HG03460 (cell line): ENCODE data around the gene MKNK1.

Source experiments
- ATAC-seq: cut with Tn5 transposase; IDR thresholded peaks from one replicate; pipeline ENCODE4 v1.9.1; 2021; ENCODE audit not compliant: unreplicated experiment

The MKNK1 gene

DNA sequence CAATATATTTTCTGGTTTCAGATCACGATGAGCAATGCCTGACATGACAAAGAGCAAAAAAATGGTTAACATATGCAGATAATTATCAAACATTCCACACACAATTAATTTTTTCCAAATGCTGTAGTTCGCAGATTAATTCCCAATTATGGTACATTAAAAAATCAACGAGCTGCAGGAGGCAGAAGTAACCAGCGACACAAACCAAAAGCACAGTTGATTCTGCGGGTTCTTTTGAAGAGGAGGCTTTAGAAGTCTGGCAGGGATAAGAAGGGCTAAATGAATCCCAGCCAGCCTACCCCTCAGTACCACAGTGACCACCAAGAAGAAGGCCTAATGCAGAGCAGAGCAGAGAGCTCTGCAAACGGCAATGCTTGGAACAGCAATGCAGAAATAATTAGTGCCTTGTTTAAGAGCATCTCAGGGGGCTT, 35.6 kb downstream of the MKNK1 start:
- ATAC-seq: no peak

DNA sequence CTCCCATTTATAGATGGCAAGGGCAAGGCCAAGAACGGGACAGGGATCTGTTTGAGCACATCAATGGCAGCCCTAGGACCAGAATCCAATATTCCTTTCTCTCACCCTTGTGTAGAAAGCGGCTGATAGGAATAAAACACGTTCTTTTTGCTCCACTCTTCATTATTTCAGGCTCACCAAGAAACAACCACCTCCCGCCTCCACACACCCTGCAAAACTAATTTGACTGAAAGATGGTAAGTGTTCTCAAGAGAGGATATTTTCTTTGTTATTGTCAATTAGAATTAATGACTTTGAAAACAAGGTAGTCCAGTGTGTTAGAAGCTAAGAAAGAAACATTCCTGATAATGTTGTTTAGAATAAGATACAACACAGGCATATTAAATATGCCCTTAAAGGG, 40.7 kb downstream of the MKNK1 start:
- no peak for ATAC-seq

DNA sequence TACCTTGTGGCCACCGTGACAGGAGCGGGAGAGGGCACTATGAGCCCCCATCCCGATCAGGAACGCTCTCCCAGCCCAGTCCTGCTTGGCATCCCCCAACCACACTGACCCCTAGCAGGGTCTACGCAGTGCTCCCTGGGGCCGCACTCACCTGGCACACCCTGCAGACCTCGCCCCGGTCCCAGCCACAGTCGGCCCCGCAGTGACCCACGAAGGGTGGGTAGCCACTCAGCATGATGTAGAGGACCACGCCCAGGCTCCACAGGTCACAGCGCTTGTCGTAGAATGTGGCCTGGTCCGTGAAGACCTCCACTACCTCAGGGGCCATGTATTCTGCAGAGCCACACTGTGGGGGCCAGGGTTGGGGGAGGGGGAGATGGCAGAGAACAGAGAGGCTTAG, 41.6 kb downstream of the MKNK1 start:
- ATAC-seq: no peak

DNA sequence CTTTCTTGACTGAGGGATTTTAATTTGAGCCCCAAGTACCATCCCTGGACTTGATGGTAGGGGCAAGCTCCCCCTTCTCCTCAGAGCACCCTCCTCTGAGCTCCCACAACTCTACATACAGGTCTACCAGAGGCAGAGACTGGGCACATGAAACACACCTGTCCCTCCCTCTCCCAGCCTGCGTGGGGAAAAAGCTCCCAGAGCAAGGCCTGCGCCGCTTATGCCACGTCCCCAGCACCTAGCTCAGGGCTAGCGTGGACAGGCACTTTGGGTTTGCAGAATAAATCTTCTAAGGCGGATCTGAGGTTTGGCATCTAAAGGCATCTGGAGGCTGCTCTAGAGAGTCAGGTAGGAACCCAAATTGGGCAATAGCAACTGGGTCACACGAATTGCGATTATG, 45.1 kb downstream of the MKNK1 start:
- ATAC-seq: no peak

DNA sequence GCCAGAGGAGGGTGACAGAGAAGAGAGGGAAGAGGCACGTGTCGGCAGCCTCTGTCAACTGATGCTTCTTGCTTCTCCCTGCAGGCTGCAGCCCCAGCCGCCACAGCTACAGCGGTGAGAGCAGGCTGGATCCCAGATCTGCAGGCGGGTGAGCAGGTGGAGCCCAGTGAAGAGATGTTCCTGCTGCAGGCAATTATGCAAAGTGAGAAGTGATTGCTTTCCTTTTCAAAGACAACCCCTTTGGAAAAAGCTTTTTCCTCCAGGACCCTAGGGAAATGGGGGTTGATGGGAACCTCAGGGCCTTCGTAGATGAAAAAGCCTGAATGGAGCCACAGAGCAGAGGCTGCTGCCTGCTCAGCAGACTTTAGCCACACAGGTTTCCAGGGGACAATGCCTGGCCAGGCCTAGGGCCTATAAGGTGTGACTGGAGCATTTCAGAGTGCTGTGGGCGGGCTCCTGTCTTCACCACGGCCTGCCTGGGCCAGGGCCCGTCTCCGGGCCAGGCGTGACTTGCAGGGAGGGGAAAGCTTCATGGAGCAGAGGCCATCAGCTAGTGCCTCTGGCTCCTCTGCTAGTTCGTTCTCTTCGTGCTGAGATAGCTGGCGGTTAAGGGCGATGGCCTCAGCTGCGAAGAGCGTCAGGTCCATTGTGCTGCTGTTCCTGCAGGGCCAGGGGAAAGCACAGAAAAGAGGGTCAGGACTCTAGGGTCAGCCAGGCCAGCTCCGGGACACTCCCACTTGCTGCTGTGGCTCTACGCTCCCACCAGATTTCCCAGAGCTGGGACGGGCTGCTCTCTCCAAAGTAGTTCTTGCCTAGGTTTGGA, 45.7 kb downstream of the MKNK1 start:
- ATAC-seq: no peak

DNA sequence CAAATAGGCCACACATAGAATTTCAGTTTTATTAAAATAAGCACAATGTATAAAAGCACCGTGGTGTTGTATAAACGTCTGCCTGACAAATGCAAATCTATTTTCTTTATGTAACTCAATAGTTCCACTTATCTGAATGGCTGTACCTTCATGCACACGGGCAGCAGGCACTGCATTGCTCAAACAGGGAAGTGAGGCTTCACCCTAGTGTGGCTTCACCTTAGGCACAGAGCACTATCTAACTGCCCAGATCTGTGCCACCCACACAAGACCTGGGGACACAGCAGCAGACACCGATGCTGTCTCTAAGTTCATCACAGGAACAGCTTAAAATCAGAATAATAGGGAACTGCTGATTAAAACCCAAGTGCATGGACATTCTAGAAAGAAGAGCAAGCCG, 46.7 kb downstream of the MKNK1 start:
- no peak for ATAC-seq

DNA sequence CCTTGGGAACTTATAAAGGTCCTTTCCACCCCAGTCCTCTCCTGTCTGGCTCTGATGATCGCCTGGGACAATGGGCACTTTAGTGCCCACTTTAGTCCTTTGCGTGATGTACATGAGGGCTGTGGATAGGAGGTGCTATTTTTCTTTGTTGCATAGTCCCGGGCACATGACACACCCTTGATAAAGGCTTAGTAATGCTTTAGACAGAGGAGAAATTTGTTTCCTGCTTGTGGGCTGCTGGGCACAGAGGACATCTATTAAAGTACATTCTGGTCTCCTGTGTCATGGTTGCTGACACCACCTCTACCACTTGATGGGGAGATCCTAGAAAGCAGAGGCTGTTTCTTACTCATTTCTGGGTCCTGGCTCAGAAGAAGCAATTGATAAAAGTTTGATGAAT, 47.2 kb downstream of the MKNK1 start:
- no peak for ATAC-seq

DNA sequence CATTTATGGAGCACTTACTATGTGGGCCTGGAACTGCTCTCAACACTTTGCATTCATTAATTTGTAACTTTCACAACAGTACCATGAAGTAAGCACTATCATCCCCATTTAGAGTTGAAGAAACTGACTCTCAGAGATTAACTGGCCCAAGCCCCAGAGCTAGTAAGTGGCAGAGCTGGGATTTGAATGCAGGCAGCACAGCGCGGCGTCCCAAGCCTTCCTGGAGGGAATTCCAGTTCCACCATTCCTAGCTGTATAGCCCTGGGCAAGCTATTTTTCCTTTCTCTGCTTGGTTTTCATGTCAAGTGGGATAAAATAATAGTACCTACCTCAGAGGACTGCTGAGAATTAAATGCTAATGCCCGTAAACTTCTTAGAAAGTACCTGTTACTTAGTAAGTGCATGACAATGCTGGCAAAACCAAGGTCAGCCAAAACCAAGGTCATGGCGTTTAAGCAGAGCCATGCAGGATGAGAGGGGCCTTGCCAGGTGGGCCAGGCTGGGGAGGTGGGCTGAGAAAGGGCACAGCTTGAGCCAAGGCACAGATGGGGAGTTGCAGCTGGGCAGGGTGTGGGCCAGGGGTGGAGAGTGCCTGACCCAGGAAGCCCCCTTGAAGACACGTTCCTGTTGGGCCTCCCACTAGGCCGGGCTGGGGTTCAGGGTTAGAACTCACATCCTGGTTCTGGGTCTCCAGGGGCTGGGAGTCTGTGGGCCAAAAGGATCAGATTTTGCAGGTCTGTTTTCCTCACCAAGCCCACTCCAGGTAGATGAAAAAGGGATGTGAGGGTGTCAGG, 48.0 kb downstream of the MKNK1 start:
- ATAC-seq: no peak

DNA sequence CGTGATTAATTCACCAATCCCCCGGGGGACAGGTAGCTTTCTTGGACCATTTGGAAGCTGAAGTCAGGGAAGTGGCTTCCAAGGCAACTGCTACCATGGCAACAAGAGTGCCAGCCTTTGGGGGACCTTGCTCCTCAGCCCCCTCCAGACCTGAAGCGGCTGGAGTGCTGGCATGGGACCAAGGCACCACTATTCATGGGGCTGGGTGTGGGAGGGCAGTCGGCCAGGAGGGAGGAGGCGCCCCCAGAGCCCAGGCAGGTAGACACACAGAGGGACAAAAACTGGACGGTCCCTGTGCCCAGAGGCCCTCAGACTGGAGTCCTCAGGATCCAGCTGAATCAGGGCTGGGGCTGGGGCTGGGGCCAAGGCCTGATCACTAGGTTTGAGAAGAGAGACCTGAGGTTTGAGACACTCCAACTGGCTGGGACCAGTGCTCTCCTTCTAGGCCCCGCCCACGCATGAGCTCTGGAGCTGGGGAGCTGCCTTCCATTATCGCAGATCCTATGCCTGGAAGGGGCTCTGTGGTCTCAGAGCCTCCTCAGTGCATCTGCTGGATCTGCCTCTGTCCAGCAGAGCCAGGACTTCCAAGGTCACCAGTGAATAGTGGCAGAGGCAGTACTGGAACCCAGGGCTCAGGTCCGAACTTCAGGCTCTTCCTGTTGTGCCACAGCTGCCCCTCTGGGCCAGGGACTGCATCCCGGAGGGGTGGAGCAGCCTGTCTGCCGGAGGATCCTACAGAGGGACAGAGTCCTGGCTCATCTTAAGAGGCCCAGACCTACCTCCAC, 49.3 kb downstream of the MKNK1 start:
- ATAC-seq: no peak

DNA sequence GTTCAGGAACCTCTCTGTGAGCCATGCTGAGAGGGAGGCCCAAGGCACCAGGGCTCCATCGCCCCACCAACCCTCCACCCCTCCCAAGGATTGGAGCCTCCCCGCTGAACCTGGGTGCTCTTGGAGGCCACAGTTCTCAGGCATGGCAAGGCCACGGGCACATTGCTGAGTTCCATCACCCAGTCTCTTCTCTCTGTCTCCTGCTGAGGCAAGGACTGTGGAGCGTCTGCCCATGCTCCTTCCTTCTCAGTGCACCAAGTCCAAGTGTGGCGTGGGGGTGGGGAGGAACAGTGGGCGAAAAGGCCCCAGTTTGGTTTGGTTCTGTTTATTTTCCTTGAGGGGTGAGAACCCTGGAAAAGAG, 49.9 kb downstream of the MKNK1 start:
- ATAC-seq: no peak

DNA sequence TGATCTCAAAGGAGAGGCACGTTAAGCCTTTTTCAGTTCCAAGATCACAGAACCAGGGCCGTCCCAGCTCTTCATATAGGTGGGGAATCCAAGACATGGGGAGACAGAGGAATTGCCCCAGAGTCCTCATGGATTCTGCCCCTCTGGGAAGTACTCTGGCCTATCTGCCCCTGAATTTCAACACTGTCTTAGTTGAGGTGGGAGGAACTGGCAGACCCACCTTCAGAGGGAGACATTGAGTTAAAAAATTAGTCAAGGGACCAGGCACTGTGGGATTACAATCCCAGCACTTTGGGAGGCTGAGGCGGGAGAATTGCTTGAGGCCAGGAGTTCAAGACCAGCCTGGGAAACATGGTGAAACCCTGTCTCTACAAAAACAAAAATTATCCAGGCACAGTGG, 50.6 kb downstream of the MKNK1 start:
- no peak for ATAC-seq

DNA sequence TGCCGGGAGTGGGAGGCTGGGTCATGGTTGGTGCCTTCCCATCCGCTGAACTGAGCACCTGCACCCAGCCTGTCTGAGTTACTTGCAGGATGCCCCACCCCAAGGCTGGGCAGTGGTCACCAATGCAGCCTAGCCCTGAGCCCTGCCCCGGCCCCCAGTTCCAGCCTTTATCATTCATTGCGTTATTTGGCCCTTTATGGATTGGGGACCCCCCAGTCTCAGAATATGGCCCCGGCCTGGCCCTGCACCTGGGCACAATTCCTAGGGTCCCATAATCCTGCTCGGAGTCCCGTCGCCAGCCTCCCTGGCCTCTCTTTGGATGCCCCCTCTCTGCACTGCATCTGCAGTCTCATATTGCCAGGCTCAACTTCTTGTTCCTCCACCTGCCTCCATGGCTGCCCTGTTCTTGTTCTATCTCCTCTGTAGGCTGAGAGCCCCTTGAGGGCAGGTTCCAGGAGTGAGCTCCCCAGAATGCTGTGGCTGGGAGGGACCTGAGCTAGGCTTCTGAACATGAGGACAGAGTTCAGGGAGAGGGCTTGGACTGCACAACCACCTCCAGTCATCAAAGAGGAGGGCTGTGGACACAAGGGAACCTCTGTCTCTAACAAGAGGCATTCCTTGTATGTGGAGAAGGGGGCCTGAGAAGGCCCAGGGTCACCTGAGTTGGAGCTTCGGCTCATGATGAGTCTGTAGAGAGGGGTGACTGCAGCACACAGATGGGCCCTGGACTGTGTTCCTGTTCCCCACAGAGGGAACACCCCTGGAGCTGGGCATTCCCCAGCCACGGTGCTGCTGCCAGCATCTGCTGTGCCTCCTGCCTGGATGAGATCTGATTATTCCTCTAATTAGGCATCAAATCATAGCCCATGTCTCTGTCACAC, 51.5 kb downstream of the MKNK1 start:
- ATAC-seq: no peak

DNA sequence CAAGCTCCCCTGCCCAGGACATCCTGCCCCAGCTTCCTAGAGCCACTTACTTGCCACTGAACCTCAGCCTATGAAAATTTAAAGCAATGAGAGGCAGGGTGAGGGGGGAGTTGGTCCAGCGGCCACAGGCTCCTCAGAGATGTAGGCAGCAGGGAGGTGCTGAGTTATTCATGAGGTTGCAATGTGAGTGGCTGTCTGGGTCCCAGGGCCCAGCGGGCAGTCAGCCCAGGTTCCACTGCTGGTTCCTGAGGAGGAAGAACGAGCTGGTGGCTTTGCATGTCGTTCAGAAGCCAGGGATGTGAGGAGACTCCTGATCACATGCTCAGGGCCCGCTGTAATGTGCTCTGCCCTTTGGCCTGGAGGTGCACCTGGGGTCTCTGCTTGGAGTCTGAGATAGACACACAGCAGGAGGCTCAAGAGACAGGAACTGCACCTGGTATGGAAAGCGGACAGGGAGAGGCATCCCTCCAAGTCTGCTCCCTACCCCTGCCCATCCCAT, 52.4 kb downstream of the MKNK1 start, which contains the start of gene KNCN:
Gene KNCN (minus strand): TSS at position 51 of the 499 bp plus-strand sequence. CDS start 432 bp downstream, outside the sequence.
- no peak for ATAC-seq

DNA sequence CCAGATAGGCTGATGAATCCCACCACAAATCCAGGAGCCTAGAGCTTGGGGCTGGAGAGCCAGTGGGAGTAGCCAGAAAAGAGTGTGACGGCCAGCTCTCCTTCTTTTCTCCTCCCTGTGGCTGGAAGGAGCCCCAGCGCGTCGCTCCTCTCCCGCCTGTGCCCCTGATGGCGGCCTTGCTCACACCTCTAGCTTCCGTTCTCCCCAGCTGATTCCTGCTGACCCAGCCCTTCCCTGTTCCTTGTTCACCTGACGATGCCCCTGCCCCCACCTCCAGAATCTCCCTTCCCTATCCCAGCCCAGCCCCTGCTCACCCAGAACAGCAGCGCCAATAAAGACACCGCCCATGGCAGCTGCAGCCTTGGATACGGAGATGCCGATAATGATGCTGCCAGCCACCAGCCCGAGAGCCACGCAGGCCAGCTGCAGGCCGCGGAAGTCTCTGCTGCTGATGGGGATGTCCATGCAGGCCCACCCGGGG, 53.3 kb downstream of the MKNK1 start:
- no peak for ATAC-seq

DNA sequence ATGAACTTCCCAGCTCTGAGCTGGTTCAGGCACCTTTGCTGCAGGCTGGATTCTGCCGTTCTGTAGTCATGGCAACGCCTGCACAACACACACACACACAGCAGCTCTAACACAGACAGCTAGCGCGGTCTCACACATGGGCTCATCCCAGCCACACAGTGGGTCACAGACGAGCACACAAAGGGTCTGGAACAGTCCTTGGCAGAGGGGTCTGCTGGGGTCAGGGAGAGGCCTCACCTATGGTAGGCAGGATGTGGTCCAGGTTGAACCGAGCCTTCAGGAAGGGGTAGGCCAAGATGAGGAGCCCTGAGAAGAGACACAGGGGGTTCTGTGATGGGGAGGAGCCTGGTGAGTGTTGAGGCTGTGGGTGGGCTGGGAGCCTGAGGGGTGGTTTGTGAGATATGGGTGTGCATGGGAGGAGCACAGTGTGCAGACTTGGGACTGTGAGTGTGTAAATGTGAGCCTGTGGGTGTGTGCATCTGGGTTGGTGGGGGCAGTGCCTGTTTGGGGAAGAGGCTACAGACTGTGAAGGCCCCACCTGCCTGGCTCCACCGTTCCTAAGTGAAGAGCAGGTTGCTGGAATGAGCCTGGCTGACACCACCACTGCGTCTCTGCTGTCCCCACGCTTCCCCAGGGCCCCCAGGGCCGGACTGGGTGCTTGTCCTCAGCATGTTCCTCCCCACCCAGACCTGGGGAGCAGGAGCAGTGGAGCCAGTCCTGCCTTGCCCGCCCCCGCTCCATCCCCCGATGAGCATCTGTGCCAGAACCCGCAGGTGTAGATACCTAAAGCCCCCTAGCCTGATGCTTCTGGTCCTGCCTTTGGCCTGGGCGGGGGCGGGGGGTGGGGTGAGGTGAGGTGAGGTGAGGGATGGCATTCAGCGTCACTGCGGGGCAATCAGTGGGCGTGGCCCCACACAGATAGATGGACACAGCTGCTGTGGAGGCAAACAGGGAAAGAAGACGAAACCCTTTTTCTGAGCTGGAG, 54.1 kb downstream of the MKNK1 start:
- ATAC-seq: no peak

DNA sequence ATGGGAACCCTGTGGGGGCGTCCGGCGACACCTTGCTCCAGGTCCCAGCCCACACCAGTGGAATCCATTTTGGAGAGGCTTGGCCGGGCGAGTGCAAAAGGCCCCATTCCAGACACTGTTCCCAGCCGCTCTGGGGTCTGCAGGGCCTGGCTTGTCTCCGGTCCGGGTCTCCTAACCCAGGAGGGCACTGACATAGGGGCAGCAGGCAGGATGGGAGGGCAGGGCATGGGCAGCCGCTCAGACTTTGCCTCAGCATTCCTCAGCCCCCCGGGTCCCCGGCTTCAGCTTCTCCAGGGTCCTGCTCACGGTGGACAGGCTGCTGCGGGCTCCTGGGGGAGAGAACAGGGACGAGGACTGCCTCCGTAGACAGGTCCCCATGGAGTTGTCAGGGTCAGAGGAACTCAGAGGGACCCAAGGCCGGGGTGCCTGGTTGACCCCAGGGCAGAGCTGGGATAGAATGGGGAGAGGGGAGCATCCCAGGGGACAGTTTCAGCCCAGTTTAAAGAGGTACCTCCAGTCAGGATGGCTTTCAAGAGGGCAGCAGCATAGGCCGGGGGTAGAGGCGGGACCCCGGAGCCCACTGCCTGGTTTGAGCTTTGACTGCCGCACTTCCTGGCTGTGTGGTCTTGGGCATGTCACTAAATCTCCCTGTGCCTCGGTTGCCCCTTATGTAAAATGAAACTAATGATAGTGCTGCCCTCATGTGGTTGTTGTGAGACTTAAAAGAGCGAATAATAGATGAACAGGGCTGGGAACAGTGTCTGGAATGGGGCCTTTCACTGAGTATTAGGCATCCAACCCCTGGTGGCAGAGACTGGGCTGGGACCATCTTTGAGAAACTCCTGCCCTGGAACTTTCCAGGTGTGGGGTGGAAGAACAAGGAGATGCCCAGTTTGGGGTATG, 56.3 kb downstream of the MKNK1 start:
- ATAC-seq: no peak

DNA sequence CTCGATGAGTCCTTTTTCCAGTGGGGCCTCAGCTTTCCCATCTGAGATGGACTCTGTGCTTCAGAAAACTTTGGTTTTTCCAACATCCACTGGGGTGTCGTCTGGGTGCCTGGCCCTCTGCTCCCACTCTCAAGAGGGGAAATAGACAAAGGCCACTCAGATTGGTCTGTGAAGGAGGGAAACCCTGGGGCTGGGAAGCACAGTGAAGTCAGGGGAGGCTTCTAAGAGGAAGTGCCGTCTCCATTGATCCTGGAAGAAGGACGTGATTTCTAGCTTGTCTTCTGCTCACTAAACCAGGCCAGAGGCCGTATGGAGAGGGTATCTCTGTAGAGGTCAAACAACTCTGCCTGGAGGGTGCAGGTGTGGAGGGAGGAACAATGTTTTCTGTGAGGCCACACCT, 57.9 kb downstream of the MKNK1 start:
- no peak for ATAC-seq

DNA sequence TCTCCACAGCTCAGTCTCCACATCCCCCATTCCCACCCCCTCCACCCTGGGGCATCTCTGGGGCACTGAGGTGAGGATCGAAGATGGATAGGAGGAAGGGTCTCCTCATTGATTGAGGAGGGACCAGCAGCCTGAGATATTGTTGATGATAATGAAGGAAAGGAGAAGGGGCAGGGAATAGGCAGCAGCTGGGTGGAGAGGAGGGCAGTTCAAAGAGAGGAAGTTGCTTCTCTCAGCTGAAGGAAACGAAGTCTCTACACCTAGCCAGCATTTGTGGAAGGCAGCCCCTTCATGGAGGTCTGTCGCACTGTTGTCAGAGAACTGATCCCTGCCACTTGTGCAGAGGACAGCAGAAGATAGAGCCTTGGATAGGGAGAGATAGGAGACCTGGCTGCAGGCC, 58.3 kb downstream of the MKNK1 start:
- no peak for ATAC-seq
